HG03039 (cell line): ENCODE results near the gene ZNF423.
"Not testable (repeated sequence)": the region's sequence is repeated elsewhere in the genome, so short reads cannot be mapped to it uniquely, and the experiment has no call there.

Experiments
- ATAC-seq: cut with Tn5 transposase; IDR thresholded peaks from one replicate; pipeline ENCODE4 v1.9.1; 2021; ENCODE audit warnings: mild to moderate bottlenecking, moderate library complexity; ENCODE audit not compliant: unreplicated experiment

The ZNF423 gene

GRCh38 chr16:49701065-49701685 is 154.7 kb downstream of the ZNF423 start:
- no peak for ATAC-seq

DNA sequence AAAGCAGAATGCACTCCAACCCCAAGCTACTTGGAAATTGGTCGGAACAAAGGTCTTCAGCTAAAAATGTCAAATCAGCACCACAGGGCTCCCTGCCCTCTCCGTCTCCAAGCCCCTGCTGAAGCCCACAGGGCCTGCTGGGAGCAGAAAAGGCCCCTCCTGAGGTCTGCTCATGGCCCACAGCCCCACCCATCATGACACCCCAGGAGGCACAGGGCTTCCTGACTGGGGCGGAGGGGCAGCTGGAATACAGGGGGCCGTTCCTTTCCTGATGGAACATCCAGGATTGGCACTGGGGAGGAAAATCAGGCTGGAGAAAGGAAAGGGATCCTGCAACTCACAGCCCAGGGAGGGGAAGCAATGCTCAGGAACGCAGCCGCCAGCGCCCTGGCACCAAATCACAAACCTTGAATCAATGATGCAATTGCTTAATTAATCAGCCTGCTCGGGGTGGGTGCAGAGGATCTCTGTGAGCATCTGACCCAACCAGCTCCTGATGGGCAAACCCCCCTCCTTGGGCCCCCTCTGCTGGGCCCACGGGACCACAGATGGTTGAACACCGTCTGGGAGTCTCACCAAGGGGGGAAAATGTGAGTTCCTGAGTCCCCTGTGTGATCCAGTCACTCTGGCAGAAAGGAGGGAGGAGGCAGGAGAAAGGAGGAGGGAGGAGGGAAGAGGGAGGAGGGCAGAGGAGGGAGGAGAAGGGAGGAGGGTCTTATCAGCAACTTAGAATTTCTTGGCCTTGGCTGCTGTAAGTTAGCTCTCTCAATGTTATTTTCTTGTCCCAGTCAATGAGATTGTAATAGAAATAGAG is 155.5 kb downstream of the ZNF423 start:
- ATAC-seq, result no peak

DNA sequence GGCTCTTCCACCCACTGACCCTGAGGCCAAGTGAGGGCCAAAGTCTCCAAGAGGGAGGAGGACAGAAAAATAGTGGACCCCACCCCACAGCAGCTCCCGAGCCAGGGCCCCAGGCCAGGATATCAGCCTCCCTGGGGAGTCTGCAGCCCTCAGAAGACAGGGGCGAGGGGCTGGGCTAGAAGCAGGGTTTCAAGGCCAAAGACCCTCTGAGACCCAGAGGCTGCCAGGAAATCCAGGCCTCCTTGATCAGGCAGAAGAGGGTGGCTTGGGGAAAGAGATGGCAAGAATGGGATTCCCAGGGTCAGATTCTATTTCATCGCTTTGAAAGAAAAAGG is 156.1 kb downstream of the ZNF423 start:
- no peak for ATAC-seq

DNA sequence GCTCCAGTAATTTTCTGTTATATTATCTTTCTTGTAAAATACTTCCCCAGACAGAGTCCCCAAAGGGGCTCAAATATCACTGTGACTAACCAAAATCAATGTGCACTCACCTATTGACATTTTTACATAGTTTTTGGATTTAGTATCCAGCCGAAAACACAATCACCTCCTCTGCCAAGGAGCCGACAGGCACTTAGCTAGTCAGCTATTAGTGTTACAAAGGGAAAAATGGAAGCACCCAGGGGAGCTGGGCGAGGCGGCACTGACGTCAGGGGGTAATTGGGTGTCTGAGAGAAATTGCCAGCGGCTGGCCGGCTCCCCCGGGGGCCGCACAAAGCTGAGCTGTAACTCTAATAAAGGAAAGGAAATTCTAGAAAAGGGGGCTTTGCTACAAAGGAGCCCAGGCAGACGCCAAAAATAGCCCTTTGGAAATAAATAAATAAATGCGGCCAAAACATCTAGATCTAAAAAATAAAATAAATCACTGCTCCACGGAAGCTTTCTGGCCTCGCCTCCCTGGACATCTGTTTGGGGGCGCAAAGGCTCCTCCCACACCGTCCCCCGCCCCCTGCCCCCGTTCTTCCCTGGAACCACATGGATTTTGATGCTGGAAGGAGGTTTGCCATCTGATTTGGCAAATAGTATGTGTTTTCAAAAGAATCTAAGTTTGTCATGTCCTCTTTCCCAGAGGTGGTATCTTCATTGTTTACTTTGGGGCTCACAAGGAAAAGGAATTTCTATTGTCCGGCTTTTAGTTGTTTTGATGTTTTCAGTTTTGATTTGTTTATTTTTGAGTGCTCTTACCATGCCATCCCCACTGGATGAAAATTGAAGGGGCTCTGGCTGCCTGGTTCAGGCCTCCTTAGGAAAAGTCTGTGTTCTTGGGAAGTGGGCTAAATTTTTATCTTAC is 156.7 kb downstream of the ZNF423 start:
- ATAC-seq, result no peak

DNA sequence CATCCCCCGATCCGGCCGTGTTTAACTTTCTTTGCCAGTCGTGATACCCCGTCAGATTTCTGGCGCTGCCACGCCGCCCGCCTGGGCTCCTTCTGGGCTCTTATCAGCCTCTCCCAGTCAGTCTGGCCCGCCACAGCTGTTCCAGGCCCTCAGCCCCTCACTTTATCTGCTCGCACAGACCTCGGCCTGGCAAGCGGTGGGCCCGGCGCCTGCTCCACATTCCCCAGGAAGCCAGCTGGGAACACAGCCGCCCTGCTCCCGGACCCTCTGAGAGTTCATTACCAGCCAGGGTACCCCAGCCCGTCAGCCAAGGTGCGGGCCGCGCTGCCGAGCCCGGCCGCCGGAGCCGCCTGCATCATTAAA is 157.5 kb downstream of the ZNF423 start:
- no peak for ATAC-seq

DNA sequence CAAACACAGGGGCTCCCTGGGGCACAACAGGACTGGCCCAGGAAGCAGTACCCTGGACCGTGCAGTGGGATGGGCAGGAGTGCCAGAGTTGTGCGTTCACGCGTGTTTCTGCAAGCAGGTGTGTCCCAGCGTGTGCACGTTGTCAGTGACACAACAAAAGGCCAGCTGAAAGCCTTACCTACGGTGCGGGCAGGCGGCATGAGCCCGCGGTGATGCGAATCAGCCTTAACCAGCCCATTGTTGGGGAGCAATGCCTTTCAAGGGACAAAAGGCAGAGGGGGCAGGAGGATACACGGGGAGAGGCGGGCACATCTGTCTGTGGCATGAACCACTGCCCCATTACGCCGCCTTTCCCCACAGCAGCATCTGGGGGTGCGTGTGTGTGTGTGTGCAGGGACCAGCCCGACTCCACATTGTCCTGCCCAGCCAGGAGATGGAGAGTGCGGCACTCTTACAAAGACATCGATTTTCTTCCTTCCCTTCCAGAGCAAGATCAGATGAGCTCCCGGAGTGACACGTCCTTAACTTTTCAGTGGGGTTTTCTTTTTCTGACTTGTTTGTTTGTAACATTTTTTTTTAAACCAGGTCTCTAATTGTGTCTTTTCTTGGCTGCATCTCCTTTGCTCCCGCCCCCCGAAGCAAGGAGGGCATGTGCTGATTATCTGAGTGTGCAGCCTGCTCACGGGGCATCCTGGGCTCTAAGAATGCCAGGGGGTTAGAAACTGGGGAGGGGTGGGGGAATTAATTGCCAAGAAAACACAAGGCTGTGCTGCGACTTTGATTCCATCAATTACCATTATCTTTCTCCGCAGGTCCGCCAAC is 158.1 kb downstream of the ZNF423 start:
- no peak for ATAC-seq

DNA sequence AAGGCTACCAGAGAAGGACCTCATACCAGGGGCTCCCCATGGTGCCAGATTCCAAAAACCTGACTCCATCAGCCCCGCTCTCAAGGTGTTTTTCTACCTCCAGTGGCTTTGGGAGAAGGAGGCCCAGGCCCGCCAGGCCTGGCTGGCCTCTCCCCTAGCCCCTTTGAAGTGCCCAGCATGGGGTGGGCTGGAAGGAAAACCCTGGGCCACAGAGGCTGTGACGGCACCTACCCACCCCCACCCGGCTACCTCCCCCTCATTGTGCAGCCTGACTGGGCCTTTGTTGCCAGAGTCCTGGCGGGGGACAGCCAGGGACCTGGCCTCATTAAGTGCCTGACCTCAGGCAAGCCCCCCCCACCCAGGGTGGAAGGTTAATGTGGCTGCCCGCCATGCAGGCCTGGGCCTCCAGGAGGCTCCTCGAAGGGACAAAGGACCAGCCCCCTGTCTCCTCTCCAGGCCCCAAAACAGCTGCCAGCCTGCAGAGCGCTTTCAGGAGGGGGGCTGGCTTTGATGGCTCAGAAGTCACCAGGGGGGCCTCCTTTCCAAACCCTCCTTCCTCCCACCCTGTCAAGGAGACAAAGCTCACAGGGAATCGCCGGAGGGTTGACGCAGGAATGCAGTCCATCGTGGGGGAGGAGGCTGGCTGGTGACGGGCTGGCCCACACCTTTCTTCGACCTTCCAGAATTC is 159.4 kb downstream of the ZNF423 start:
- no peak for ATAC-seq

- no peak for ATAC-seq
Observed at GRCh38 chr16:49695782-49696413, 160.0 kb downstream of the ZNF423 start.

- ATAC-seq, result no peak
Observed at GRCh38 chr16:49693445-49693844, 162.5 kb downstream of the ZNF423 start.

DNA sequence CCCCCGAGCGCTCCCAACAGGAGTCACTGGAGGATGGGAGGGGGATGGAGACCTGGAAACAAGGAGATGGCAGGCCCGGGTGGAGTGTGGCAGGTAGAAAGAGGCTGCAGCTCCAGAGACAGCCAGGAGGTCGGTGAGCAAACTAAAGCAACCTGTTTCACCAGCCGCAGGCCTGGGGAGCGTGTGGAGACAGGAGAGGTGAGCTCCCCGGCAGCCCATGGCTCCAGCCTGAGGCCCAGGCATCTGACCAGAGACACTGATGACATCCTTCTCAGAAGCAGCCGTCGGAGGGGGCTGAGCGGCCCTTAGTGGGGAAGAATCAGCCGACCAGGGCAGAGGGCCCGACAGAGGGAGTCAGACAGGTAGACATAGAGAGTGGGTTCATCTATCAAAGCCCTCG is 165.1 kb downstream of the ZNF423 start:
- ATAC-seq, result no peak

- no peak for ATAC-seq
Observed at GRCh38 chr16:49688036-49688697, 167.7 kb downstream of the ZNF423 start.

- no peak for ATAC-seq
Observed at GRCh38 chr16:49687476-49688002, 168.4 kb downstream of the ZNF423 start.

- no peak for ATAC-seq
Observed at GRCh38 chr16:49684696-49685095, 171.2 kb downstream of the ZNF423 start.

DNA sequence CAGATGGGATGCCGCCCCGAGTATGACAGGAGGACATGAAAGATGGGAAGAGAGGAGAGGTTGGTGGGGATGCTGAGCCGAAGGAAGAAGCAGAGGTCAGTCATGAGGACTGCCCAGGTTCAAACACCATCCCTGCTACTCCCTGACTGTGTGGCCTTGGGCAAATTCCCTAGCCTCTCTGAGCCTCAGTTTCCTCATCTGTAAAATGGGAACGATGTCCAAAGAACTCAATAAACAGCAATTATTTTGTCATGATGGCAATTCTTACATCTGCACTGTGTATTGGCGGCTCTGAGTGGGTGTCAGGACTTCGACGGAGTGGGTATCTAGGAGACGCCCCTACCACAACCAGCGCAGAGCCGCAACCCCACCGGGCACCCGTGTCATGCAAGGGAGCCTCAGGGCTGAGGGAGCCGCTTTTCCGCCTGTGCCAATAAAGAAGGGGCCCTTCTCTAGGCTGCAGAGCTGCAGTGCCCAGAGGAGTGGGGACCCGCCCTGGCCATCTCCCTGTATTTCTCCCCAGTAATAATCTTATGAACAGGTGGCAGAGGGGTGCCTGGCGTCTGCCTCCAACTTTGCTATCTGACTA is 173.2 kb downstream of the ZNF423 start:
- ATAC-seq, result no peak

DNA sequence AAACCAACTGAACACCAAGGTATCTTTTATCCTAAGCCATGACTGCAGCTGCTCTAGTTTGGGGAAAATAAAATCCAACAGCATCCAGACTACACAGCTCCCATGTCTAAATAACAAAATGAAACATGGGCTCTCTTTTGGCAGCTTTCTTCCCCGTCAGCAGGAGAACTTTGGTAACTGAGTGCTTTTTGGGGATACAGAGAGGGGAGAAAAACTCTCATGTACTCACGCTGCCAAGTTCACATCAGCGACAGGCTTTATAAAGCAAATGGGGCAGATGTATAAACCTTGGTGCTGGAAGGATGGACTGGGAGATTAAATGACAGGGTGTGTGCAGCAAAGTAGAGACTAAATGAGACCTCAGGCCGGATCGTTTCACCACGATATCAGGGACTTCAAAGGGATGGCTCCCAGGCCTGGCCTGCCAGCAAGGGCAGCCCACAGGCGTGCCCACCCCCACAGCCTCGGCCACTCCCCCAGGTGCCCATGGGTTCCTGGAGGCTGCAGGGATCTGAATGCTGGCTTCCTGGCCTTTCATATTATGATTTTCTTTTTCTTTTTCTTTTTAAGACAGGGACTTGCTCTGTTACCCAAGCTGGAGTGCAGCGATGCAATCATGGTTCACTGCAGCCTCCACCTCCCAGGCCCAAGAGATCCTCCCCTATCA is 174.6 kb downstream of the ZNF423 start:
- no peak for ATAC-seq

DNA sequence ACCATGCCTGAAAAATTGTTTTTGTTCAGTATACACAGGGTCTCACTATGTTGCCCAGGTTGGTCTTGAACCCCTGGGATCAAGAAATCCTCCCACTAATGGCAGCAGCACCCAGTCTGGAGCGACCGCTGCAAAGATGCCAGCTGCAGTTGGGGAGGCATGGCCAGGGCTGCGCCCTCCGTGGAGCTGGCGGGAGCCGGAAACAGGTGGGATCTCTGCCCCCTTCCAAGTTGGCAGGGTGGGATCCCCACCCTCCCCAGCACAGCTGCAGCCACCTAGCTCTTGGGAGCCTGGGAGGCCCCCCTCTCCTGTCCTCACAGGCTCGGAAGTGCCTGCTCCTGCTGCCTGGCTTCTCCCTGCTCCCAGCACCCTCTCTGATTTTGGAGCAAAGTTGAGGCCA is 176.8 kb downstream of the ZNF423 start:
- ATAC-seq, result no peak

- ATAC-seq, result not testable (repeated sequence)
Observed at GRCh38 chr16:49677661-49678060, 178.3 kb downstream of the ZNF423 start.

DNA sequence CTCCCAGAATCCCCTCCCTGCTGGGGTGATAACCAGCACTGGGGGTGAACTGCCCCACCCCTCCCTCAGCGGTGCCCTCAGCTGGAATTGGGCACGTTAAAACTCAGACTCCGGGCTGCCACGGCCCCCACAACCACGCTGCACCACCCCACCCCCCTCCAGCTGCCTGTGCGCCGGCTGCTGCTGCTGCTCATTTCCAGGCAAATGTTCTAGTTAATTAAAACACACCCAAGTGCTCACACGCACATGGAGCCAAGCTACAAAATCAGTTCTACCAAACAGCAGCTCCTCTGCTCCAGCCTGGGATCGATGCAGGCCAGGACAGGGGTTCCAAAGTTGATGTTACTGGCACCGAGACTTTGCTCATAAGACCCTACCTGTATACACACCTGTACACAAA is 180.5 kb downstream of the ZNF423 start:
- ATAC-seq, result no peak
